Lung (tissue), 12 donors: ENCODE data around the gene ARL5C. TPM values are rescaled to one million over a fixed set of nuclear protein-coding genes. Genes with fewer than 3 reads are reported as not detected.

Experiments used
- ATAC-seq: fragments of 200-7000 bp; cut with Tn5 transposase; one replicate; pipeline ENCODE4 v1.9.1; 2020; ENCODE audit warnings: moderate number of reproducible peaks; ENCODE audit not compliant: insufficient read depth, low FRiP score
- DNase-seq, 3 donors: peaks; one replicate each; pipeline ENCODE4 v3.0.0-alpha.2; 2013 to 2017
- H3K27ac ChIP-seq, 2 donors: one replicate each; pipeline ENCODE4 v1.5.1; 2013; ENCODE audit warnings: mild to moderate bottlenecking in 2 of 2, moderate library complexity in 2 of 2, control low read depth in 1 of 2, inconsistent platforms in 1 of 2, low read depth in 1 of 2, low read length in 1 of 2
- H3K27me3 ChIP-seq, 3 donors: one replicate each; pipeline ENCODE4 v1.5.1; 2013; ENCODE audit warnings: low read length in 2 of 3; ENCODE audit not compliant: control insufficient read depth in 3 of 3, insufficient read depth in 3 of 3
- H3K36me3 ChIP-seq, 4 donors: one replicate each; pipeline ENCODE4 v1.5.1; 2013; ENCODE audit warnings: low read length in 4 of 4, mild to moderate bottlenecking in 1 of 4, moderate library complexity in 1 of 4; ENCODE audit not compliant: control insufficient read depth in 4 of 4, insufficient read depth in 4 of 4
- H3K4me1 ChIP-seq, 5 donors: one replicate each; pipeline ENCODE4 v1.5.1; 2013; ENCODE audit warnings: low read length in 5 of 5, mild to moderate bottlenecking in 2 of 5, moderate library complexity in 1 of 5; ENCODE audit not compliant: control insufficient read depth in 5 of 5, insufficient read depth in 5 of 5
- H3K4me3 ChIP-seq: one replicate; pipeline ENCODE4 v1.5.1; 2013; ENCODE audit warnings: mild to moderate bottlenecking, control low read depth, moderate library complexity
- H3K9ac ChIP-seq, 2 donors: one replicate each; pipeline ENCODE4 v1.5.1; 2013; ENCODE audit warnings: low read length in 2 of 2, control low read depth in 1 of 2; ENCODE audit not compliant: insufficient read depth in 1 of 2
- H3K9me3 ChIP-seq, 4 donors: one replicate each; pipeline ENCODE4 v1.5.1; 2013; ENCODE audit warnings: low read length in 3 of 4, mild to moderate bottlenecking in 1 of 4, moderate library complexity in 1 of 4; ENCODE audit not compliant: control insufficient read depth in 4 of 4, insufficient read depth in 3 of 4
- CTCF ChIP-seq: IDR thresholded peaks from 2 replicates; pipeline ENCODE4 v1.5.1; 2012; ENCODE audit warnings: mild to moderate bottlenecking; ENCODE audit errors: control extremely low read depth, extremely low read depth
- WGBS, 2 donors: extraction: QIAGEN DNeasy Blood & Tissue Kit; methylation state at CpG; one replicate each; pipeline ENCODE4 v1.1.7; 2013; 5-methylcytosine and 5-hydroxymethylcytosine counted together
- polyA plus RNA-seq, 2 donors: library from polyadenylated mRNA; stranded (reverse); fragments of 200-250 nt; gene quantifications; one replicate each; pipeline ENCODE4 v1.2.1, GENCODE V29; 2013
- total RNA-seq, 2 donors: library from RNA; depleted of rRNA in 1 of 2; stranded (reverse); fragments of >200 nt in 1 of 2; gene quantifications; one replicate each; pipeline ENCODE4 v1.2.1, GENCODE V29; 2014 to 2021
- donor health status: control.
- donor health status: control.
- donor health status: Bipolar disorder and iron deficiency.
- donor health status: healthy.
- donor health status: DM: yes; HTN: yes; CAD: no.

Gene ARL5C
- total and polyA plus RNA-seq, 4 donors = not detected

GRCh38 chr17:39167476-39167875, 1.5 kb upstream of the ARL5C start:
- TF ChIP-seq CTCF = no peak
- Histone ChIP-seq H3K4me3 (no peak overlapping the region), H3K27ac (no peak overlapping the region), H3K9me3 (no peaks in the 10 kb centered on the region), H3K36me3 (no peaks in the 10 kb centered on the region), H3K9ac (no peak overlapping the region), H3K4me1 (peaks cover 0 to 29% (median 10%) of the 10 kb centered on the region in 5 donors), H3K27me3 (peaks cover 0 to 19% (median 0%) of the 10 kb centered on the region in 3 donors)
- ATAC-seq = no peak
- 15 to 22% methylated on average over 2 of the region's 2 CpGs for WGBS, 2 donors
- DNase-seq = peak; percentile 63 to 77 (median 76)

- no peaks in the 10 kb centered on the region for H3K36me3 ChIP-seq
- no peak overlapping the region for H3K9ac ChIP-seq
- no peaks in the 10 kb centered on the region for H3K9me3 ChIP-seq
- no peak overlapping the region for H3K27ac ChIP-seq
- peaks cover 0 to 29% (median 10%) of the 10 kb centered on the region in 5 donors for H3K4me1 ChIP-seq
- DNase-seq (no peak), ATAC-seq (no peak)
- TF ChIP-seq CTCF = no peak
- WGBS, 2 donors = 44 to 58% methylated on average over 7 of the region's 7 CpGs
- peaks cover 0 to 19% (median 0%) of the 10 kb centered on the region in 3 donors for H3K27me3 ChIP-seq
- no peak overlapping the region for H3K4me3 ChIP-seq
These were observed 725 bp upstream of the ARL5C start for GRCh38 chr17:39166437-39167335.

GRCh38 chr17:39165178-39165840, 652 bp downstream of the ARL5C start:
- 8 to 15% methylated on average over 51 of the region's 51 CpGs for WGBS, 2 donors

More at GRCh38 chr17:39165178-39165840, 652 bp downstream of the ARL5C start:
- Histone ChIP-seq H3K9ac (no peak overlapping the region), H3K27ac (no peak overlapping the region), H3K9me3 (no peaks in the 10 kb centered on the region), H3K36me3 (no peaks in the 10 kb centered on the region), H3K27me3 (peaks cover 0 to 19% (median 0%) of the 10 kb centered on the region in 3 donors), H3K4me3 (peak overlapping the region; percentile 35), H3K4me1 (peaks cover 0 to 29% (median 10%) of the 10 kb centered on the region in 5 donors)
- no peak for TF ChIP-seq CTCF
- peak in 1 of 3 donors; percentile 32 for DNase-seq
- no peak for ATAC-seq
